HepG2 (cell line): ENCODE data around the gene AXDND1. TPM values are rescaled to one million over a fixed set of nuclear protein-coding genes. Genes with fewer than 3 reads are reported as not detected.

ENCODE experiments used
- polyA plus RNA-seq, 8 experiments: library from polyadenylated mRNA; depleted of rRNA in 3 of 8; stranded (reverse) in 7 of 8; unstranded in 1 of 8; fragments of >200 nt; fragmentation: Illumina TruSeq in 4 of 8; extraction: Trizol in 4 of 8; gene quantifications; 2 replicates each; pipeline versions ENCODE4 v1.2.1 to v1.2.3, GENCODE V29; 2011 to 2016; ENCODE audit warnings: low read depth in 4 of 8, missing spikeins in 1 of 8, mixed read lengths in 1 of 8; ENCODE audit not compliant: insufficient read depth in 1 of 8
- small RNA-seq, 3 experiments: library from RNA; depleted of rRNA; stranded (forward); fragments of <200 nt; gene quantifications; one replicate each; pipeline ENCODE3, GENCODE V24; 2012; ENCODE audit warnings: low read depth in 2 of 3, low replicate concordance in 1 of 3; ENCODE audit not compliant: insufficient read length in 3 of 3, insufficient read depth in 2 of 3
- total RNA-seq, 5 experiments: library from RNA; depleted of rRNA; stranded (reverse); fragments of >200 nt; fragmentation: Illumina TruSeq; extraction: Trizol; gene quantifications; 2 replicates each; pipeline ENCODE4 v1.2.3, GENCODE V29; 2016; ENCODE audit warnings: low read depth in 1 of 5

The AXDND1 gene
- total and polyA plus RNA-seq, 2 of the 13 experiments (the other 11 are each of a cell fraction or from before 2014, with no cell fraction given): 0.15 to 0.40 TPM

Small RNA genes lying within 50 kb of the gene (small RNA-seq; reads per million reads assigned to genes)
- gene MEF2AP1 (0 reads per million in 3 experiments), gene RNU5F-2P (0 reads per million in 3 experiments)

Other genes starting within 250 kb of the AXDND1 start
- gene ABL2, start 136.3 kb upstream of the AXDND1 start, total RNA-seq (2016; rRNA removed; fragmentation: Illumina TruSeq; extraction: Trizol): 6.0 and 11.6 TPM in 2 replicates
- 5.8 and 5.9 TPM in 2 replicates for gene ABL2, start 136.3 kb upstream of the AXDND1 start, polyA plus RNA-seq (2011; rRNA removed)
- 40.2 and 52.0 TPM in 2 replicates for gene SOAT1, start 72.2 kb upstream of the AXDND1 start, total RNA-seq (2016; rRNA removed; fragmentation: Illumina TruSeq; extraction: Trizol)
- gene SOAT1, start 72.2 kb upstream of the AXDND1 start, polyA plus RNA-seq (2011; rRNA removed): 16.9 and 22.3 TPM in 2 replicates
- not detected in 2 replicates for gene NPHS2, start 210.0 kb downstream of the AXDND1 start, total RNA-seq (2016; rRNA removed; fragmentation: Illumina TruSeq; extraction: Trizol)
- not detected in 2 replicates for gene NPHS2, start 210.0 kb downstream of the AXDND1 start, polyA plus RNA-seq (2011; rRNA removed)
- not detected in 2 replicates for gene TDRD5, start 225.9 kb downstream of the AXDND1 start, total RNA-seq (2016; rRNA removed; fragmentation: Illumina TruSeq; extraction: Trizol)
- gene TDRD5, start 225.9 kb downstream of the AXDND1 start, polyA plus RNA-seq (2011; rRNA removed): not detected in 2 replicates